Keratinocyte (primary cell): Measurements from ENCODE around the gene RNLS. TPM values are rescaled to one million over a fixed set of nuclear protein-coding genes. Genes with fewer than 3 reads are reported as not detected.

ENCODE experiments used
- DNase-seq: peaks from one replicate; pipeline ENCODE4 v3.0.0-alpha.2; 2011; ENCODE audit warnings: low read depth, missing footprints, low spot score
- FAIRE-seq: peaks from 2 replicates; lab custom pipeline; 2011; peaks lifted over from hg19 to GRCh38; lab: Jason Lieb, UNC
- H2AFZ ChIP-seq: 2 replicates; pipeline ENCODE4 v1.6.0; 2012; ENCODE audit warnings: low read length, control low read depth, inconsistent platforms; ENCODE audit not compliant: control insufficient read depth
- H3K27ac ChIP-seq: 2 replicates; pipeline ENCODE4 v1.5.1; 2011; ENCODE audit warnings: low read length; ENCODE audit not compliant: control insufficient read depth, insufficient read depth
- H3K27me3 ChIP-seq: 3 replicates; pipeline ENCODE4 v1.6.0; 2011; ENCODE audit warnings: low read length; ENCODE audit not compliant: control insufficient read depth, insufficient read depth; ENCODE audit errors: extremely low read depth
- H3K36me3 ChIP-seq, 2 experiments: 2 replicates in 1 of 2; 3 replicates in 1 of 2; pipeline ENCODE4 v1.5.1; 2011; ENCODE audit warnings: low read length in 2 of 2, mild to moderate bottlenecking in 1 of 2; ENCODE audit not compliant: control insufficient read depth in 2 of 2, insufficient read depth in 2 of 2; ENCODE audit errors: extremely low read depth in 1 of 2
- H3K4me1 ChIP-seq: 3 replicates; pipeline ENCODE4 v1.5.1; 2011; ENCODE audit warnings: low read length; ENCODE audit not compliant: control insufficient read depth, insufficient read depth; ENCODE audit errors: extremely low read depth
- H3K4me2 ChIP-seq: 3 replicates; pipeline ENCODE4 v1.6.0; 2011; ENCODE audit warnings: low read depth, low read length; ENCODE audit not compliant: control insufficient read depth, insufficient read depth; ENCODE audit errors: extremely low read depth
- H3K4me3 ChIP-seq, 3 experiments: fragments of 200-600 bp in 1 of 3; sonication (generic) in 1 of 3; 2 replicates in 2 of 3; 3 replicates in 1 of 3; pipeline ENCODE4 v1.5.1; 2011 to 2016; ENCODE audit warnings: low read length in 3 of 3, mild to moderate bottlenecking in 3 of 3, control low read depth in 2 of 3, inconsistent platforms in 1 of 3, low read depth in 1 of 3, mixed read lengths in 1 of 3, mixed run types in 1 of 3, moderate library complexity in 1 of 3; ENCODE audit not compliant: control insufficient read depth in 2 of 3, insufficient read depth in 2 of 3; ENCODE audit errors: extremely low read depth in 1 of 3
- H3K79me2 ChIP-seq: 2 replicates; pipeline ENCODE4 v1.6.0; 2012; ENCODE audit warnings: low read length; ENCODE audit not compliant: control insufficient read depth, insufficient read depth
- H3K9ac ChIP-seq: 3 replicates; pipeline ENCODE4 v1.6.0; 2011; ENCODE audit warnings: low read length; ENCODE audit not compliant: control insufficient read depth, insufficient read depth; ENCODE audit errors: extremely low read depth
- H3K9me1 ChIP-seq: 3 replicates; pipeline ENCODE4 v1.6.0; 2011; ENCODE audit warnings: low read length; ENCODE audit not compliant: control insufficient read depth, insufficient read depth; ENCODE audit errors: extremely low read depth
- H3K9me3 ChIP-seq: 2 replicates; pipeline ENCODE4 v1.5.1; 2012; ENCODE audit warnings: low read depth, low read length; ENCODE audit not compliant: control insufficient read depth
- H4K20me1 ChIP-seq: 3 replicates; pipeline ENCODE4 v1.6.0; 2011; ENCODE audit warnings: low read length; ENCODE audit not compliant: control insufficient read depth, insufficient read depth; ENCODE audit errors: extremely low read depth
- EZH2 ChIP-seq: IDR thresholded peaks from one replicate; pipeline ENCODE4 v1.6.1; 2012; ENCODE audit warnings: inconsistent platforms, mild to moderate bottlenecking, low read length, moderate library complexity
- dilution Hi-C: fragments of 300-500 bp; cut with MboI; formaldehyde crosslinking; loops from one replicate; pipeline ENCODE4 v1.7.0; 2020; ENCODE audit warnings: low sequenced_read_pairs; ENCODE audit not compliant: extremely low pct_ligation_motif_present
- polyA plus RNA-seq, 5 experiments: library from polyadenylated mRNA; depleted of rRNA in 3 of 5; stranded (reverse) in 3 of 5; stranded (forward) in 1 of 5; unstranded in 1 of 5; fragments of >200 nt; gene quantifications; 1 replicate in 1 of 5; 2 replicates in 3 of 5; 3 replicates in 1 of 5; pipeline versions ENCODE4 v1.2.1 to v1.2.3, GENCODE V29; 2011 to 2012; ENCODE audit warnings: missing spikeins in 2 of 5, low read depth in 1 of 5, low replicate concordance in 1 of 5
- small RNA-seq, 3 experiments: library from RNA; depleted of rRNA; stranded (forward); fragments of <200 nt; gene quantifications; one replicate each; pipeline ENCODE3, GENCODE V24; 2012; ENCODE audit warnings: low read depth in 3 of 3, low replicate concordance in 1 of 3; ENCODE audit not compliant: insufficient read length in 3 of 3
- TF ChIP-seq, protein P1 (sequence below), 3 experiments: IDR thresholded peaks in 1 of 3; conservative IDR thresholded peaks in 1 of 3; optimal IDR thresholded peaks in 1 of 3; 2 replicates in 2 of 3; 3 replicates in 1 of 3; pipeline versions ENCODE3 to v1.5.1; 2011; ENCODE audit warnings: low read length in 3 of 3, mild to moderate bottlenecking in 3 of 3, moderate library complexity in 2 of 3, control low read depth in 1 of 3, inconsistent platforms in 1 of 3; ENCODE audit not compliant: insufficient read depth in 2 of 3; ENCODE audit errors: extremely low read depth in 1 of 3

Gene RNLS
- polyA plus RNA-seq, 1 donor (not counting 4 experiments of a cell fraction or from before 2014, with no cell fraction given): 6.8 TPM

GRCh38 chr10:88226891-88227290 is 356.2 kb downstream of the RNLS start:
- no peaks in the 10 kb centered on the region for H3K79me2 ChIP-seq
- no peaks in the 10 kb centered on the region for H3K27me3 ChIP-seq
- DNase-seq (no peak), FAIRE-seq (no peak)
- no peak overlapping the region for H3K9ac ChIP-seq
- H2AFZ ChIP-seq: no peak overlapping the region
- no peaks in the 10 kb centered on the region for H4K20me1 ChIP-seq
- dilution Hi-C loops: no loop called here
- no peaks in the 10 kb centered on the region for H3K9me1 ChIP-seq
- peaks cover 7% of the 10 kb centered on the region for H3K4me1 ChIP-seq
- no peak overlapping the region for H3K4me3 ChIP-seq
- H3K4me2 ChIP-seq: no peak overlapping the region
- TF ChIP-seq EZH2: no peak
- TF ChIP-seq, protein P1, sequence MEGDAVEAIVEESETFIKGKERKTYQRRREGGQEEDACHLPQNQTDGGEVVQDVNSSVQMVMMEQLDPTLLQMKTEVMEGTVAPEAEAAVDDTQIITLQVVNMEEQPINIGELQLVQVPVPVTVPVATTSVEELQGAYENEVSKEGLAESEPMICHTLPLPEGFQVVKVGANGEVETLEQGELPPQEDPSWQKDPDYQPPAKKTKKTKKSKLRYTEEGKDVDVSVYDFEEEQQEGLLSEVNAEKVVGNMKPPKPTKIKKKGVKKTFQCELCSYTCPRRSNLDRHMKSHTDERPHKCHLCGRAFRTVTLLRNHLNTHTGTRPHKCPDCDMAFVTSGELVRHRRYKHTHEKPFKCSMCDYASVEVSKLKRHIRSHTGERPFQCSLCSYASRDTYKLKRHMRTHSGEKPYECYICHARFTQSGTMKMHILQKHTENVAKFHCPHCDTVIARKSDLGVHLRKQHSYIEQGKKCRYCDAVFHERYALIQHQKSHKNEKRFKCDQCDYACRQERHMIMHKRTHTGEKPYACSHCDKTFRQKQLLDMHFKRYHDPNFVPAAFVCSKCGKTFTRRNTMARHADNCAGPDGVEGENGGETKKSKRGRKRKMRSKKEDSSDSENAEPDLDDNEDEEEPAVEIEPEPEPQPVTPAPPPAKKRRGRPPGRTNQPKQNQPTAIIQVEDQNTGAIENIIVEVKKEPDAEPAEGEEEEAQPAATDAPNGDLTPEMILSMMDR (optimal IDR thresholded peaks at IDR 0.05 in 1 of 3, IDR thresholded peaks at IDR 0.05 in 1 of 3, conservative IDR thresholded peaks at IDR 0.05 in 1 of 3; ENCODE audit: extremely low read depth in 1 of 3, insufficient read depth in 2 of 3, low read length in 3 of 3): no peak
- no peaks in the 10 kb centered on the region for H3K9me3 ChIP-seq
- H3K27ac ChIP-seq: no peak overlapping the region
- H3K36me3 ChIP-seq: no peaks in the 10 kb centered on the region

GRCh38 chr10:88226071-88226659 is 357.0 kb downstream of the RNLS start:
- Histone ChIP-seq H3K36me3 (no peaks in the 10 kb centered on the region), H3K4me2 (no peak overlapping the region), H3K9me3 (no peaks in the 10 kb centered on the region), H3K27ac (no peak overlapping the region), H3K9me1 (no peaks in the 10 kb centered on the region), H3K4me1 (peaks cover 7% of the 10 kb centered on the region), H3K4me3 (no peak overlapping the region), H3K9ac (no peak overlapping the region), H3K79me2 (no peaks in the 10 kb centered on the region), H2AFZ (no peak overlapping the region), H3K27me3 (no peaks in the 10 kb centered on the region), H4K20me1 (no peaks in the 10 kb centered on the region)
- dilution Hi-C loops: no loop called here
- no peak for TF ChIP-seq EZH2
- TF ChIP-seq, protein P1 (optimal IDR thresholded peaks at IDR 0.05 in 1 of 3, IDR thresholded peaks at IDR 0.05 in 1 of 3, conservative IDR thresholded peaks at IDR 0.05 in 1 of 3; ENCODE audit: extremely low read depth in 1 of 3, insufficient read depth in 2 of 3, low read length in 3 of 3): no peak
- FAIRE-seq (no peak), DNase-seq (no peak)

Small RNA genes within 50 kb of the gene (small RNA-seq; reads per million reads assigned to genes)
- gene AL353149.1 (0 reads per million in 3 experiments), gene RF00019 (0 reads per million in 3 experiments)

Other genes with a start within 250 kb of the RNLS start
- 0.03 to 0.08 TPM in 2 of 3 replicates, not detected in the other for gene LIPJ, start 3.4 kb upstream of the RNLS start, polyA plus RNA-seq
- not detected in 3 replicates for gene LIPF, start 81.1 kb upstream of the RNLS start, polyA plus RNA-seq
- gene LIPK, start 122.9 kb upstream of the RNLS start, polyA plus RNA-seq: 0.23 to 1.3 TPM (median 0.56 TPM) in 3 replicates
- 0.20 to 0.30 TPM in 2 of 3 replicates, not detected in the other for gene LIPN, start 176.7 kb upstream of the RNLS start, polyA plus RNA-seq
- 0.10 to 0.67 TPM (median 0.44 TPM) in 3 replicates for gene LIPM, start 219.4 kb upstream of the RNLS start, polyA plus RNA-seq